Right atrium auricular region (tissue), 2 donors: ENCODE results near the gene ODAD4. TPM values are rescaled to one million over a fixed set of nuclear protein-coding genes. Genes with fewer than 3 reads are reported as not detected.
A peak's percentile ranks its signal among the peaks of the same experiment; 100 is the strongest.

Experiments used
- DNase-seq: peaks from one replicate; pipeline ENCODE4 v3.0.0-alpha.2; 2019; ENCODE audit warnings: low spot score
- H3K27ac ChIP-seq, 2 donors: fragments of 200-600 bp; sonication (generic); 1 replicate in 1 of 2; 2 replicates in 1 of 2; pipeline ENCODE4 v1.5.1; 2016 to 2019
- H3K27me3 ChIP-seq, 2 donors: fragments of 200-600 bp; sonication (generic); one replicate each; pipeline versions ENCODE4 v1.5.1 to v1.6.0; 2017 to 2019
- H3K36me3 ChIP-seq: fragments of 200-600 bp; sonication (generic); one replicate; pipeline ENCODE4 v1.5.1; 2016
- H3K4me1 ChIP-seq, 2 donors: fragments of 200-600 bp; sonication (generic); one replicate each; pipeline versions ENCODE4 v1.5.1 to v1.6.0; 2017 to 2019
- H3K4me3 ChIP-seq, 2 donors: fragments of 200-600 bp; sonication (generic); 1 replicate in 1 of 2; 2 replicates in 1 of 2; pipeline ENCODE4 v1.5.1; 2017 to 2019; ENCODE audit warnings: mild to moderate bottlenecking in 1 of 2, moderate library complexity in 1 of 2
- H3K9me3 ChIP-seq, 2 donors: fragments of 200-600 bp; sonication (generic); one replicate each; pipeline ENCODE4 v1.5.1; 2019
- CTCF ChIP-seq, 2 donors: fragments of 200-600 bp; sonication (generic); IDR thresholded peaks; one replicate each; pipeline ENCODE4 v1.5.1; 2019; ENCODE audit warnings: antibody characterized with exemption in 2 of 2
- total RNA-seq, 2 donors: library from RNA; depleted of rRNA; stranded (reverse); fragments of >200 nt; gene quantifications; one replicate each; pipeline ENCODE4 v1.1.0, GENCODE V29; 2016

ODAD4 gene
- total RNA-seq, 2 donors from 2014 or later, result 0.43 to 0.56 TPM

- TF ChIP-seq CTCF (IDR thresholded peaks at IDR 0.05), result no peak
- peaks cover 1% of the 10 kb centered on the region for H3K36me3 ChIP-seq
- no peaks in the 10 kb centered on the region for H3K9me3 ChIP-seq
- no peaks in the 10 kb centered on the region for H3K27me3 ChIP-seq
- DNase-seq, result peak; percentile 97
- H3K4me3 ChIP-seq, result peak within 1 kb of the TSS; percentile 80 to 96
- H3K27ac ChIP-seq, result peak within 1 kb of the TSS; percentile 86 to 89
- peaks cover 0 to 51% of the 10 kb centered on the region in 2 donors for H3K4me1 ChIP-seq
Observed at GRCh38 chr17:41918314-41919164, 11.9 kb upstream of the ODAD4 start, which contains the start of gene ACLY. TSS of gene ACLY (minus strand) at chr17:41918951. CDS start at chr17:41913873, 5,078 bp downstream.

- no peak for TF ChIP-seq CTCF (IDR thresholded peaks at IDR 0.05)
Observed at GRCh38 chr17:41919165-41919817, 11.1 kb upstream of the ODAD4 start.

GRCh38 chr17:41919840-41920579 is 10.4 kb upstream of the ODAD4 start:
- Histone ChIP-seq H3K4me3 (no peak overlapping the region), H3K9me3 (no peaks in the 10 kb centered on the region), H3K36me3 (no peaks in the 10 kb centered on the region), H3K4me1 (peaks cover 0 to 38% of the 10 kb centered on the region in 2 donors), H3K27ac (no peak overlapping the region), H3K27me3 (no peaks in the 10 kb centered on the region)
- TF ChIP-seq CTCF (IDR thresholded peaks at IDR 0.05), result no peak
- DNase-seq, result no peak

More at GRCh38 chr17:41919165-41919817, 11.1 kb upstream of the ODAD4 start:
- Histone ChIP-seq H3K4me1 (peaks cover 0 to 43% of the 10 kb centered on the region in 2 donors), H3K9me3 (no peaks in the 10 kb centered on the region), H3K36me3 (no peaks in the 10 kb centered on the region), H3K27ac (peak overlapping the region; percentile 86 to 89), H3K27me3 (no peaks in the 10 kb centered on the region), H3K4me3 (peak overlapping the region; percentile 80 to 96)
- DNase-seq, result no peak

GRCh38 chr17:41920580-41920955 is 9.8 kb upstream of the ODAD4 start:
- Histone ChIP-seq H3K4me3 (no peak overlapping the region), H3K4me1 (peaks cover 0 to 32% of the 10 kb centered on the region in 2 donors), H3K9me3 (no peaks in the 10 kb centered on the region), H3K36me3 (no peaks in the 10 kb centered on the region), H3K27ac (no peak overlapping the region), H3K27me3 (no peaks in the 10 kb centered on the region)
- TF ChIP-seq CTCF (IDR thresholded peaks at IDR 0.05), result no peak
- DNase-seq, result no peak

- no peaks in the 10 kb centered on the region for H3K27me3 ChIP-seq
- no peak for DNase-seq
- no peaks in the 10 kb centered on the region for H3K36me3 ChIP-seq
- H3K27ac ChIP-seq, result no peak overlapping the region
- no peak overlapping the region for H3K4me3 ChIP-seq
- no peaks in the 10 kb centered on the region for H3K4me1 ChIP-seq
- TF ChIP-seq CTCF (IDR thresholded peaks at IDR 0.05), result no peak
- no peaks in the 10 kb centered on the region for H3K9me3 ChIP-seq
Observed at GRCh38 chr17:41925991-41926590, 4.3 kb upstream of the ODAD4 start.
